Measurements from ENCODE around the gene ENTPD6.

Gene ENTPD6

DNA sequence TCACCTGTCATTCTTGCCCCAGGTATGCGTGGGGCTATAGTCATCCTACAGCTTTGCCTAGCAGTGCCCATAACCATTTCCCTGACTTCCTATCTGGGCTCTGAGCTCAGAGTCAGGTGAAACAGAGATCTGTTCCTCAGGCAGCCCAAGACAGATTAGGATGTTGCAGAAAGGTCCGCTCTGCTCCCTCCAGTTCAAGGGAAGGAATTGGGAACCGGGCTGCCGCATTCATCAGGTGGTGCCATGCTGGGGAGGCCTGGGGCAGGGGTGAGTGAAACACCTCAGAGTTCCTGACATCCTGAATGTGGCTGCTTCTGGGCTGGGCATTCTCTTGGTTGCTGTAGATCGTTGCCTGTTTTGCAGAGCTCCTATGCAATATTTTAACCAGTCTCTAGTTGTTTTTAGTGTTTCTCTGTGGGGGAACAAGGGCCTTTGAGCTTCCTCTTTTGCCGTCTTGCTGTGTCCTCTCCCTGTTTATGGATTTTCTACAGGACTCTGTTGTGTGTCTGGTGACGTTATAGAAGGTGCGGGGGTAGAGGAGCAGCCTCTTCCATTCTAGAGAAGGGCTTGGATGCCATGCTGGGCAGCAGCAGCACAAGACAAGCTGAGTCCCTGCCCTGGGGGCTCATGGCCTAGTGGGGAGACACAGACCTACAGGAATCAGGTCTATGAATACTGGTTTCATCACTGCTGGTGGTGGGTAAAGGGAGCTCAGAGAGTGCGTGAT, 9.2 kb downstream of the ENTPD6 start:
- TF ChIP-seq, protein P1, sequence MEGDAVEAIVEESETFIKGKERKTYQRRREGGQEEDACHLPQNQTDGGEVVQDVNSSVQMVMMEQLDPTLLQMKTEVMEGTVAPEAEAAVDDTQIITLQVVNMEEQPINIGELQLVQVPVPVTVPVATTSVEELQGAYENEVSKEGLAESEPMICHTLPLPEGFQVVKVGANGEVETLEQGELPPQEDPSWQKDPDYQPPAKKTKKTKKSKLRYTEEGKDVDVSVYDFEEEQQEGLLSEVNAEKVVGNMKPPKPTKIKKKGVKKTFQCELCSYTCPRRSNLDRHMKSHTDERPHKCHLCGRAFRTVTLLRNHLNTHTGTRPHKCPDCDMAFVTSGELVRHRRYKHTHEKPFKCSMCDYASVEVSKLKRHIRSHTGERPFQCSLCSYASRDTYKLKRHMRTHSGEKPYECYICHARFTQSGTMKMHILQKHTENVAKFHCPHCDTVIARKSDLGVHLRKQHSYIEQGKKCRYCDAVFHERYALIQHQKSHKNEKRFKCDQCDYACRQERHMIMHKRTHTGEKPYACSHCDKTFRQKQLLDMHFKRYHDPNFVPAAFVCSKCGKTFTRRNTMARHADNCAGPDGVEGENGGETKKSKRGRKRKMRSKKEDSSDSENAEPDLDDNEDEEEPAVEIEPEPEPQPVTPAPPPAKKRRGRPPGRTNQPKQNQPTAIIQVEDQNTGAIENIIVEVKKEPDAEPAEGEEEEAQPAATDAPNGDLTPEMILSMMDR (IDR thresholded peaks at IDR 0.05; ENCODE audit: borderline replicate concordance, insufficient read depth, low read depth, low read length): no peak
- no peak overlapping the region for H3K4me3 ChIP-seq (ENCODE audit: low read depth, low read length)

DNA sequence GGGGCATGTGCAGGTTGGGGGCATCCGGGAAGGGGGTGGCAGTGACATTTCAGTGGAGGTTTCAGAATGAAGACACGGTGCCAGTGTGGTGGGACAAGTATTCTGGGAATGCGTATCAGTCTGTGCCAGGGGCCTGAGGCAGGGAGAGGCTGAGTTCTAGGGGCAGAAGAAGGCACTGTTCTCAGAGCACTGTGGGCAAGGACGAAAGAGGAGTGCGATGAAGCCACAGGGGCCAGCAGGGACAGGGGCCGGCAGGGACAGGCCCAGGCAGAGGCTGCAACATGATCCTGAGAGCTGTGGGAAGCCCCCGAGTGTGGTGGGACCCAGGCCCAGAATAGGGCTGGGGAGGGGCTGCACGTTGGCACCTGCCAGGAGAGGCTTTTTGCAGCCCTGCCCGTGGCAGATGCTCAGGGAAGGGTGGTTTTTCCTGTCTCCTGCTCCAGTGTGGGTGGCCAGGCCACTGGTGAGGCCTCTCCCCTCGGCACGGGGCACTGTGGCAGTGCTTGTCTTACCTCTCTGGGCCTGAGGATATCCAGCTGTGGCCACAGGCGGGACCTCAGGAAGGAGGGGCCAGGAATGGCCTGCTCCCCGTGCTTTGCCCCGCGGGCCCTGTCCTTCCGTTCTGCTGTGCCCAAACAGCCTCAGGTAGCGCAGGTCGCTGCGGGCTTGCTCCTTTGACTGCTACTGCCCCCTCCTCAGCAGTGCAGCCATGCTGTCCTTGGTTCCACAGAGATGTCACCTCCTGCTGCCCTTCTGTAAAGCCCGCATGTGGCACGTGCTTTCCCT, 10.0 kb downstream of the ENTPD6 start:
- TF ChIP-seq, protein P1 (IDR thresholded peaks at IDR 0.05; ENCODE audit: borderline replicate concordance, insufficient read depth, low read depth, low read length): no peak
- no peak overlapping the region for H3K4me3 ChIP-seq (ENCODE audit: low read depth, low read length)

DNA sequence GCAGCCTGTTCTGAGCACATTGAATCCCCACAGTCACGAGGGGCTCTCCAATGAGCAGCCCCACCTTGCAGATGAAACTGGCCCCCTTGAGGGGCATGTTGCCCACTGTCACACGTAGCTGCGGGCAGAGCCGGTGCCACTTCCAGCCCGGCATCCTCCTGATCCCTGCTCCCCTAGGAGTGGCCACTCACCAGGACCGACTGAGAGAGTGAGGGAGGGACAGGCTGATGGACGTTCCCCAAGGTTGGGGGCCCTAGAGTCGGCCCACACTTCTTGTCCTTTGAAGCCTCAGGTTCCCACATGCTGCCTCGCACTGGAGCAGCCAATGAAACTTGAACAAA, 10.5 kb downstream of the ENTPD6 start:
- TF ChIP-seq, protein P1 (IDR thresholded peaks at IDR 0.05; ENCODE audit: borderline replicate concordance, insufficient read depth, low read depth, low read length): no peak
- no peak overlapping the region for H3K4me3 ChIP-seq (ENCODE audit: low read depth, low read length)

GRCh38 chr20:25206548-25206947, 11.0 kb downstream of the ENTPD6 start:
- no peak overlapping the region for H3K4me3 ChIP-seq (ENCODE audit: low read depth, low read length)
- TF ChIP-seq, protein P1 (IDR thresholded peaks at IDR 0.05; ENCODE audit: borderline replicate concordance, insufficient read depth, low read depth, low read length): no peak

GRCh38 chr20:25207149-25207959, 11.8 kb downstream of the ENTPD6 start:
- TF ChIP-seq, protein P1 (IDR thresholded peaks at IDR 0.05; ENCODE audit: borderline replicate concordance, insufficient read depth, low read depth, low read length): no peak
- H3K4me3 ChIP-seq (ENCODE audit: low read depth, low read length): no peak overlapping the region

GRCh38 chr20:25207960-25208534, 12.5 kb downstream of the ENTPD6 start:
- TF ChIP-seq, protein P1 (IDR thresholded peaks at IDR 0.05; ENCODE audit: borderline replicate concordance, insufficient read depth, low read depth, low read length): no peak
- no peak overlapping the region for H3K4me3 ChIP-seq (ENCODE audit: low read depth, low read length)
